ENCODE measurements around the gene KIF2C. TPM values are rescaled to one million over a fixed set of nuclear protein-coding genes. Genes with fewer than 3 reads are reported as not detected.

KIF2C gene
- total and polyA plus RNA-seq, 2 donors (not counting 1 experiment from before 2014, with no cell fraction given), result 0.25 to 0.69 TPM

- no peaks in the 10 kb centered on the region for H3K27me3 Mint-ChIP-seq
- no peaks in the 10 kb centered on the region for H3K9me3 Mint-ChIP-seq (ENCODE audit: insufficient read depth)
- Histone ChIP-seq H3K9me3 (ENCODE audit: control extremely low read depth in 1 of 3, control insufficient read depth in 2 of 3, insufficient read depth in 1 of 3, low read length in 2 of 3) (no peaks in the 10 kb centered on the region), H3K9ac (ENCODE audit: low read length) (peak overlapping the region; percentile 94), H3K4me2 (replicated peaks; ENCODE audit: low read depth, low read length, poor library complexity, severe bottlenecking) (peak overlapping the region; percentile 75), H3K27me3 (replicated peaks in 1 of 4; ENCODE audit: control extremely low read depth in 1 of 4, control insufficient read depth in 3 of 4, insufficient read depth in 4 of 4, low read length in 3 of 4) (no peaks in the 10 kb centered on the region), H3K4me1 (ENCODE audit: control insufficient read depth in 2 of 2, insufficient read depth in 2 of 2, low read length in 2 of 2) (peaks cover 14 to 28% of the 10 kb centered on the region in 2 donors), H2AFZ (ENCODE audit: insufficient read depth, low read depth, low read length, poor library complexity, severe bottlenecking) (no peak overlapping the region), H4K20me1 (ENCODE audit: control insufficient read depth, insufficient read depth, low read length, poor library complexity, severe bottlenecking) (peaks cover 39% of the 10 kb centered on the region), H3K79me2 (ENCODE audit: control insufficient read depth, insufficient read depth, low read length) (peaks cover 5% of the 10 kb centered on the region), H3K36me3 (replicated peaks in 1 of 2; ENCODE audit: control extremely low read depth in 1 of 2, control insufficient read depth in 1 of 2, extremely low read depth in 1 of 2, insufficient read depth in 2 of 2, low read length in 1 of 2) (peaks cover 0 to 54% of the 10 kb centered on the region in 2 experiments), H3K27ac (ENCODE audit: low read length in 2 of 2) (peak overlapping the region; percentile 89 to 93), H3K4me3 (ENCODE audit: control extremely low read depth in 1 of 5, extremely low read depth in 1 of 5, insufficient read depth in 1 of 5, low read depth in 2 of 5, low read length in 4 of 5) (peak overlapping the region in 4 of 5 experiments; percentile 85 to 99 (median 88))
- no peak for ATAC-seq (ENCODE audit: low read depth)
- ChIA-PET CTCF (interaction anchor here (1.1 to 2.9 kb wide), 4 partner anchors 23 to 55 kb away, joined by 3 to 39 read pairs (median 6); partner anchors contain the start of genes PLK3 and RNU5D-1), POLR2A (interaction anchor here (1.0 to 2.5 kb wide), 9 partner anchors 8 to 234 kb away, joined by 3 to 25 read pairs (median 13); partner anchors contain the start of genes HECTD3, PLK3 and RNU5D-1)
- H3K4me3 Mint-ChIP-seq, result peak overlapping the region; percentile 95
- H3K4me1 Mint-ChIP-seq, result peaks cover 38% of the 10 kb centered on the region
- 47% methylated on average over 11 of the region's 12 CpGs for WGBS (ENCODE audit: insufficient coverage)
- intact Hi-C loops (cut with micrococcal nuclease), result loop anchor here (5.0 kb wide), 1 partner anchor 236 kb away; the partner anchor contains the start of genes HECTD3 and UROD
- TF ChIP-seq CTCF (IDR thresholded peaks at IDR 0.05) (no peak), EZH2 (IDR thresholded peaks at IDR 0.05; ENCODE audit: borderline replicate concordance, insufficient read depth, low read depth, low read length, poor library complexity, severe bottlenecking) (no peak)
- peak overlapping the region; percentile 94 for H3K27ac Mint-ChIP-seq
- no peak for DNase-seq
These were observed 37.1 kb downstream of the KIF2C start for GRCh38 chr1:44776730-44777068.

GRCh38 chr1:44777547-44777946, 37.9 kb downstream of the KIF2C start:
- intact Hi-C loops (cut with micrococcal nuclease), result loop anchor here (5.0 kb wide), 1 partner anchor 235 kb away; the partner anchor contains the start of genes HECTD3 and UROD
- peak overlapping the region; percentile 94 for H3K27ac Mint-ChIP-seq
- no peak overlapping the region for H3K4me3 ChIP-seq (ENCODE audit: control extremely low read depth in 1 of 5, extremely low read depth in 1 of 5, insufficient read depth in 1 of 5, low read depth in 2 of 5, low read length in 4 of 5)
- DNase-seq, result no peak
- no peaks in the 10 kb centered on the region for H3K27me3 Mint-ChIP-seq
- peak overlapping the region in 1 of 2 donors; percentile 93 for H3K27ac ChIP-seq (ENCODE audit: low read length in 2 of 2)
- peaks cover 0 to 54% of the 10 kb centered on the region in 2 experiments for H3K36me3 ChIP-seq (replicated peaks in 1 of 2; ENCODE audit: control extremely low read depth in 1 of 2, control insufficient read depth in 1 of 2, extremely low read depth in 1 of 2, insufficient read depth in 2 of 2, low read length in 1 of 2)
- H3K9ac ChIP-seq (ENCODE audit: low read length), result no peak overlapping the region
- peaks cover 39% of the 10 kb centered on the region for H4K20me1 ChIP-seq (ENCODE audit: control insufficient read depth, insufficient read depth, low read length, poor library complexity, severe bottlenecking)
- WGBS (ENCODE audit: insufficient coverage), result 87% methylated on average over 12 of the region's 14 CpGs
- no peaks in the 10 kb centered on the region for H3K27me3 ChIP-seq (replicated peaks in 1 of 4; ENCODE audit: control extremely low read depth in 1 of 4, control insufficient read depth in 3 of 4, insufficient read depth in 4 of 4, low read length in 3 of 4)
- H3K79me2 ChIP-seq (ENCODE audit: control insufficient read depth, insufficient read depth, low read length), result peaks cover 5% of the 10 kb centered on the region
- H2AFZ ChIP-seq (ENCODE audit: insufficient read depth, low read depth, low read length, poor library complexity, severe bottlenecking), result no peak overlapping the region
- TF ChIP-seq CTCF (IDR thresholded peaks at IDR 0.05) (no peak), EZH2 (IDR thresholded peaks at IDR 0.05; ENCODE audit: borderline replicate concordance, insufficient read depth, low read depth, low read length, poor library complexity, severe bottlenecking) (no peak)
- H3K4me1 Mint-ChIP-seq, result peaks cover 40% of the 10 kb centered on the region
- H3K4me2 ChIP-seq (replicated peaks; ENCODE audit: low read depth, low read length, poor library complexity, severe bottlenecking), result peak overlapping the region; percentile 75
- no peaks in the 10 kb centered on the region for H3K9me3 Mint-ChIP-seq (ENCODE audit: insufficient read depth)
- ChIA-PET CTCF (interaction anchor here (0.6 to 1.2 kb wide), 5 partner anchors 16 to 210 kb away, joined by 3 to 5 read pairs (median 4); no protein-coding TSS in a partner anchor), POLR2A (interaction anchor here (0.9 kb wide), 1 partner anchor 15 kb away, joined by 3 read pairs; no protein-coding TSS in a partner anchor)
- peaks cover 14 to 28% of the 10 kb centered on the region in 2 donors for H3K4me1 ChIP-seq (ENCODE audit: control insufficient read depth in 2 of 2, insufficient read depth in 2 of 2, low read length in 2 of 2)
- peak overlapping the region; percentile 95 for H3K4me3 Mint-ChIP-seq
- no peak for ATAC-seq (ENCODE audit: low read depth)
- H3K9me3 ChIP-seq (ENCODE audit: control extremely low read depth in 1 of 3, control insufficient read depth in 2 of 3, insufficient read depth in 1 of 3, low read length in 2 of 3), result no peaks in the 10 kb centered on the region

All from B cell (primary cell).